Measurements from ENCODE around the gene NFU1. TPM values are rescaled to one million over a fixed set of nuclear protein-coding genes. Genes with fewer than 3 reads are reported as not detected.
A peak's percentile ranks its signal among the peaks of the same experiment; 100 is the strongest.

The NFU1 gene
- total and polyA plus RNA-seq, 2 of the 13 experiments (the other 11 are each of a cell fraction or from before 2014, with no cell fraction given): 39.1 to 84.0 TPM

- TF ChIP-seq MXD3 (CRISPR knock-in tag; IDR thresholded peaks at IDR 0.05) (peak; percentile 81; the same call in 1 of the 2 replicates), MNT (IDR thresholded peaks at IDR 0.05) (peak; percentile 29; the same call in 1 of the 2 replicates), FIP1L1 (IDR thresholded peaks at IDR 0.05; ENCODE audit: borderline replicate concordance, insufficient read depth, low read depth, low read length) (no peak), ZBTB37 (CRISPR knock-in tag; IDR thresholded peaks at IDR 0.05) (no peak), ZFP91 (CRISPR knock-in tag; IDR thresholded peaks at IDR 0.05; ENCODE audit: borderline replicate concordance) (peak; percentile 84), ZNF703 (CRISPR knock-in tag; IDR thresholded peaks at IDR 0.05; ENCODE audit: borderline replicate concordance) (peak; percentile 57; the same call in 1 of the 2 replicates), ZNF496 (CRISPR knock-in tag; IDR thresholded peaks at IDR 0.05; ENCODE audit: insufficient replicate concordance) (no peak), ZBTB42 (CRISPR knock-in tag; IDR thresholded peaks at IDR 0.05) (0 out of 2 replicates have a peak, but pooled peaks have one; percentile 42), ATF4 (CRISPR knock-in tag; IDR thresholded peaks at IDR 0.05) (peak in 1 of 2 experiments; percentile 83; a peak in 2 of 4 replicates), ZNF839 (CRISPR knock-in tag; IDR thresholded peaks at IDR 0.05; ENCODE audit: borderline replicate concordance) (no peak; the same call in 1 of the 2 replicates), AHR (CRISPR knock-in tag; IDR thresholded peaks at IDR 0.05) (peak; percentile 79; the same call in 1 of the 2 replicates), MIXL1 (CRISPR knock-in tag; IDR thresholded peaks at IDR 0.05) (peak; percentile 26; the same call in 1 of the 2 replicates), PHF20 (CRISPR knock-in tag; IDR thresholded peaks at IDR 0.05) (peak; percentile 67), MED1 (CRISPR knock-in tag; IDR thresholded peaks at IDR 0.05) (peak; percentile 78), MAFK (conservative IDR thresholded peaks at IDR 0.05 in 1 of 2, IDR thresholded peaks at IDR 0.05 in 1 of 2; ENCODE audit: low read length in 2 of 2) (no peak), MBNL3 (CRISPR knock-in tag; conservative IDR thresholded peaks at IDR 0.05) (no peak), SALL2 (CRISPR knock-in tag; IDR thresholded peaks at IDR 0.05) (peak; percentile 92), ATF2 (CRISPR knock-in tag; IDR thresholded peaks at IDR 0.05) (0 out of 2 replicates have a peak, but pooled peaks have one; percentile 21), TGIF2 (CRISPR knock-in tag; IDR thresholded peaks at IDR 0.05) (no peak; the same call in 1 of the 2 replicates)
Observed at GRCh38 chr2:69386789-69387734, 50.2 kb downstream of the NFU1 start, which contains the start of gene GFPT1 (continued).

Measured in HepG2 (cell line).